ENCODE measurements around the gene SERTAD3. TPM values are rescaled to one million over a fixed set of nuclear protein-coding genes. Genes with fewer than 3 reads are reported as not detected.

Gene SERTAD3
- total and polyA plus RNA-seq, 2 of the 8 experiments (the other 6 are each of a cell fraction or from before 2014, with no cell fraction given), result 15.1 to 32.1 TPM

DNA sequence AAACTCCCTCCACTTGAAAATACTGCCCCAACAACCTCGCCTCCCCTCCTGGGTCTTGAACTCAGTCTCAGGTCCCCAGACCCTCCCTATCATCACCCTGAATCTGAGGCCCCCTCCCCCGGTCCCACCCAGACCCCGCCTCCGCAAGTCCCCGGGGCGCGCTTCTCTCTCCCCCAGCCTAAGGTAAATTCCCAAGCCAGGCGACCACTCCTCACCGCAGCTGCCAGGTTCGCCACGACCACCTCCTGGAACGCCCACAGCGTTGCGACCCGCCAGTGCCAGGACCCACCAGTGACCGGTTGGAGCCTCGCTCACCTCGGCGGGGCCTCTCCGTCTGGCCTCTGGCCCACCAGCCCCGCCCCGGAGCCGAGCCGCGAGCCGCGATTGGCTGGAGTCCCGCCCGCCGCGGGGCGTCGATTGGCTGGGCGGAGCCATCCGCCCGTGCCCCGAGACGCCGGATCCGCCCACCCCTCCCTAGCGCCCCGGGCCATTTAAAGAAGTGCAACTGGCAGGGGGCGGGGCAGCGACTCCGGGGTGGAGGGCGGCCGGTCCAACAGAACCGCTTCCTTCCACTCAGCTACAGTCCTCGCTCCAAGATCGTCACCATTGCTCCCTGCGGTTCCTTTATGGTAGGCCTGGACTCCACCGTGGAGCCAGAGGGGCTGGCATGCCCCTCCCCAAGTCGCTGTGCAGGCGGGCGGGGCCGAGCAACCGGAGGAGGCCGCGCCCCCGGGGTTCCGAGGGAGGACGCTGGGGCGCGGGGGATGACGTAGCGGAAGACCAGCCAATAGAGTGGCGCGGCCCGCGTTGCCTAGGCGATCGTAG is at the start of gene SERTAD3 (continued):
- TF ChIP-seq TBP (IDR thresholded peaks at IDR 0.05; ENCODE audit: low read depth, low read length), result peak; percentile 49; the same call in 1 of the 2 replicates
- TF ChIP-seq RFX5 (IDR thresholded peaks at IDR 0.05; ENCODE audit: borderline replicate concordance, low read depth, low read length), result no peak
- TF ChIP-seq CHD1 (IDR thresholded peaks at IDR 0.05; ENCODE audit: low read depth, low read length), result no peak
- TF ChIP-seq SP1 (IDR thresholded peaks at IDR 0.05; ENCODE audit: low read depth, low read length), result peak; percentile 53; the same call in 1 of the 2 replicates
- peak; percentile 76 for TF ChIP-seq PHF8 (conservative IDR thresholded peaks at IDR 0.05; ENCODE audit: low read depth, low read length)
- TF ChIP-seq TAF7 (optimal IDR thresholded peaks at IDR 0.05; ENCODE audit: borderline replicate concordance, low read depth, low read length), result peak; percentile 25
- TF ChIP-seq TEAD4 (IDR thresholded peaks at IDR 0.05; ENCODE audit: low read depth, low read length), result no peak
- no peak for TF ChIP-seq HDAC6 (IDR thresholded peaks at IDR 0.05; ENCODE audit: low read depth, low read length)
- no peak for TF ChIP-seq SIX5 (IDR thresholded peaks at IDR 0.05; ENCODE audit: low read depth, low read length)
- TF ChIP-seq, protein P1, sequence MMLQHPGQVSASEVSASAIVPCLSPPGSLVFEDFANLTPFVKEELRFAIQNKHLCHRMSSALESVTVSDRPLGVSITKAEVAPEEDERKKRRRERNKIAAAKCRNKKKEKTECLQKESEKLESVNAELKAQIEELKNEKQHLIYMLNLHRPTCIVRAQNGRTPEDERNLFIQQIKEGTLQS (IDR thresholded peaks at IDR 0.05; ENCODE audit: insufficient read depth, low read depth, low read length), result no peak
- TF ChIP-seq CREB1 (IDR thresholded peaks at IDR 0.05), result peak; percentile 94
- no peak for TF ChIP-seq FOSL1 (IDR thresholded peaks at IDR 0.05; ENCODE audit: insufficient read depth, low read depth, low read length)
- TF ChIP-seq CHD2 (IDR thresholded peaks at IDR 0.05; ENCODE audit: low read length), result no peak
- TF ChIP-seq, protein P2, sequence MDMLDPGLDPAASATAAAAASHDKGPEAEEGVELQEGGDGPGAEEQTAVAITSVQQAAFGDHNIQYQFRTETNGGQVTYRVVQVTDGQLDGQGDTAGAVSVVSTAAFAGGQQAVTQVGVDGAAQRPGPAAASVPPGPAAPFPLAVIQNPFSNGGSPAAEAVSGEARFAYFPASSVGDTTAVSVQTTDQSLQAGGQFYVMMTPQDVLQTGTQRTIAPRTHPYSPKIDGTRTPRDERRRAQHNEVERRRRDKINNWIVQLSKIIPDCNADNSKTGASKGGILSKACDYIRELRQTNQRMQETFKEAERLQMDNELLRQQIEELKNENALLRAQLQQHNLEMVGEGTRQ (IDR thresholded peaks at IDR 0.05; ENCODE audit: low read length), result no peak
- TF ChIP-seq EP300 (IDR thresholded peaks at IDR 0.05; ENCODE audit: borderline replicate concordance in 1 of 2, low read depth in 2 of 2, low read length in 2 of 2), result no peak
- TF ChIP-seq CBX8 (IDR thresholded peaks at IDR 0.05; ENCODE audit: borderline replicate concordance, low read depth, low read length), result no peak
- no peak for TF ChIP-seq JUND (IDR thresholded peaks at IDR 0.05; ENCODE audit: low read length)
- TF ChIP-seq, protein P3, sequence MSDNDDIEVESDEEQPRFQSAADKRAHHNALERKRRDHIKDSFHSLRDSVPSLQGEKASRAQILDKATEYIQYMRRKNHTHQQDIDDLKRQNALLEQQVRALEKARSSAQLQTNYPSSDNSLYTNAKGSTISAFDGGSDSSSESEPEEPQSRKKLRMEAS (IDR thresholded peaks at IDR 0.05), result no peak
- TF ChIP-seq TAF1 (IDR thresholded peaks at IDR 0.05; ENCODE audit: low read depth, low read length), result peak; percentile 54
- TF ChIP-seq SIN3A (conservative IDR thresholded peaks at IDR 0.05 in 1 of 2, IDR thresholded peaks at IDR 0.05 in 1 of 2; ENCODE audit: low read depth in 1 of 2, low read length in 2 of 2), result peak; percentile 8 to 36; a peak in 2 of 4 replicates
- TF ChIP-seq ZNF274 (IDR thresholded peaks at IDR 0.05; ENCODE audit: borderline replicate concordance, extremely low read depth, low read length), result no peak
- no peak for TF ChIP-seq EGR1 (IDR thresholded peaks at IDR 0.05; ENCODE audit: borderline replicate concordance, low read depth, low read length)
- TF ChIP-seq CEBPB (IDR thresholded peaks at IDR 0.05; ENCODE audit: low read depth, low read length), result no peak
